HG02610 (cell line): Measurements from ENCODE around the gene UTP18.
"Not testable (repeated sequence)": the region's sequence is repeated elsewhere in the genome, so short reads cannot be mapped to it uniquely, and the experiment has no call there.

Experiments
- ATAC-seq: cut with Tn5 transposase; IDR thresholded peaks from one replicate; pipeline ENCODE4 v1.9.1; 2021; ENCODE audit warnings: mild to moderate bottlenecking, moderate library complexity; ENCODE audit not compliant: unreplicated experiment

The UTP18 gene

GRCh38 chr17:51260237-51261023, at the start of gene UTP18:
Gene UTP18, plus strand, starts transcription at chr17:51260546. Its CDS starts 39 bp downstream, at chr17:51260585.
- peak; percentile 67 for ATAC-seq

GRCh38 chr17:51214920-51215319, 45.4 kb upstream of the UTP18 start:
- no peak for ATAC-seq

GRCh38 chr17:51217946-51218345, 42.4 kb upstream of the UTP18 start:
- no peak for ATAC-seq

- ATAC-seq = no peak
These were observed 39.0 kb upstream of the UTP18 start for GRCh38 chr17:51221322-51221721.

GRCh38 chr17:51224402-51225262, 35.7 kb upstream of the UTP18 start:
- no peak for ATAC-seq

GRCh38 chr17:51225523-51225922, 34.8 kb upstream of the UTP18 start:
- ATAC-seq = not testable (repeated sequence)

- ATAC-seq = no peak
These were observed 32.2 kb upstream of the UTP18 start for GRCh38 chr17:51228161-51228560.

- ATAC-seq = no peak
These were observed 30.5 kb upstream of the UTP18 start for GRCh38 chr17:51229889-51230288.

GRCh38 chr17:51230306-51230705, 30.0 kb upstream of the UTP18 start:
- ATAC-seq = no peak

GRCh38 chr17:51231999-51232398, 28.3 kb upstream of the UTP18 start:
- ATAC-seq = no peak

- ATAC-seq = no peak
These were observed 26.2 kb upstream of the UTP18 start for GRCh38 chr17:51234162-51234561.

- ATAC-seq = peak; percentile 91
These were observed 22.0 kb upstream of the UTP18 start for GRCh38 chr17:51238255-51238887.

GRCh38 chr17:51240275-51240674, 20.1 kb upstream of the UTP18 start:
- ATAC-seq = no peak

- ATAC-seq = no peak
These were observed 16.3 kb upstream of the UTP18 start for GRCh38 chr17:51244041-51244440.

- no peak for ATAC-seq
These were observed 14.8 kb upstream of the UTP18 start for GRCh38 chr17:51245535-51245934.

- no peak for ATAC-seq
These were observed 10.0 kb upstream of the UTP18 start for GRCh38 chr17:51250314-51250840.

GRCh38 chr17:51251010-51251409, 9.3 kb upstream of the UTP18 start:
- ATAC-seq = no peak

- ATAC-seq = no peak
These were observed 4.7 kb upstream of the UTP18 start for GRCh38 chr17:51255673-51256072.

- no peak for ATAC-seq
These were observed 4.2 kb upstream of the UTP18 start for GRCh38 chr17:51256101-51256500.

GRCh38 chr17:51257150-51258081, 2.9 kb upstream of the UTP18 start:
- ATAC-seq = no peak
